GM12892 (cell line): ENCODE results near the gene CERT1.

Experiments used
- POLR2A ChIP-seq: IDR thresholded peaks from 2 replicates; pipeline ENCODE4 v1.6.1; 2011; ENCODE audit warnings: low read depth, low read length, control low read depth
- POLR2AphosphoS5 ChIP-seq: IDR thresholded peaks from 2 replicates; pipeline ENCODE4 v1.6.1; 2011; ENCODE audit warnings: low read depth, low read length, control low read depth

DNA sequence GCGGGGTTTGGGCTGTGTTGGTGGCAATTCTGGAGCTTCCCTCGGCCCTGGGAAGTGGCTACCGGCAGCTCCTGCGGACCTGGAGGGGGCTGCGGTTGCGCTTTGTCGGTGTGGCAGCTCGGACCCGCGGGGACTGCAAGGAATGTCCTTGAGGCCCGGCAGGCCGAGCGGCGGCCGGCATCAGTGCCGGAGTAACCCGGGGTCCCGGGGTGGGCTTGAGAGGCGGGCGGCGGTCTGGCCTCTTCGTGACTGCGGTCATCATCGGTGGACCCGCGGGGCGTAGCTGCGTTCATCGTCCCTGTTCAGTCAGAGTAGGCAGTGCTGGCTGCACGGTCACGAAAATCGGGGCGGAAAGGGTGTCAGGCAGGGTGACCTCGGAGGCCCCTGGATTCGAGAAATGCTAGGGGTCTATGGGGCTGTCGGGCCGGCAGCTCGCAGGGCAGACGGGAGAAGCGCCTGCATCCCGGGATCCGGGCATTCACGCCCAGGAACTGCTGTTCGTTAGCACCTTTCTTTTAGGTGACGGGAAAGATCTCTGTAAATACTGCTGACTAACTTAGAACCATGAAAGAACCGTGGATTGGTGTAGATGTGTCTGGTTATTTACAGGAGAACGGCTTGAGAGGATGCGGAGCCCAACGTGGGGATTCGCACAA is 173.9 kb downstream of the CERT1 start:
- no peak; the same call in 1 of the 2 replicates for TF ChIP-seq POLR2AphosphoS5
- no peak for TF ChIP-seq POLR2A
